K562 treated with DMSO at 1 percent for 12 hours (cell line): ENCODE data around the gene SLC25A46. TPM values are rescaled to one million over a fixed set of nuclear protein-coding genes. Genes with fewer than 3 reads are reported as not detected.

Experiments used
- total RNA-seq: library from RNA; unstranded; fragments of 300-600 nt; gene quantifications from 2 replicates; pipeline ENCODE4 v1.2.3, GENCODE V29; 2022; ENCODE audit not compliant: insufficient read depth

The SLC25A46 gene
- 11.8 and 33.5 TPM in 2 replicates for total RNA-seq

GRCh38 chr5:110738812-110739651, at the start of gene SLC25A46:
Gene SLC25A46 (plus strand): TSS chr5:110739007. CDS start chr5:110739120, 113 bp downstream.

GRCh38 chr5:110726249-110727024, 12.4 kb upstream of the SLC25A46 start, which contains the start of gene TMEM232:
Gene TMEM232 (minus strand): TSS chr5:110726671. CDS start chr5:110667352, 59,319 bp downstream.

Other genes starting within 250 kb of the SLC25A46 start
- not detected in 2 replicates for gene TMEM232, start 12.3 kb upstream of the SLC25A46 start, total RNA-seq